Measurements from ENCODE around the gene JAKMIP1.

DNA sequence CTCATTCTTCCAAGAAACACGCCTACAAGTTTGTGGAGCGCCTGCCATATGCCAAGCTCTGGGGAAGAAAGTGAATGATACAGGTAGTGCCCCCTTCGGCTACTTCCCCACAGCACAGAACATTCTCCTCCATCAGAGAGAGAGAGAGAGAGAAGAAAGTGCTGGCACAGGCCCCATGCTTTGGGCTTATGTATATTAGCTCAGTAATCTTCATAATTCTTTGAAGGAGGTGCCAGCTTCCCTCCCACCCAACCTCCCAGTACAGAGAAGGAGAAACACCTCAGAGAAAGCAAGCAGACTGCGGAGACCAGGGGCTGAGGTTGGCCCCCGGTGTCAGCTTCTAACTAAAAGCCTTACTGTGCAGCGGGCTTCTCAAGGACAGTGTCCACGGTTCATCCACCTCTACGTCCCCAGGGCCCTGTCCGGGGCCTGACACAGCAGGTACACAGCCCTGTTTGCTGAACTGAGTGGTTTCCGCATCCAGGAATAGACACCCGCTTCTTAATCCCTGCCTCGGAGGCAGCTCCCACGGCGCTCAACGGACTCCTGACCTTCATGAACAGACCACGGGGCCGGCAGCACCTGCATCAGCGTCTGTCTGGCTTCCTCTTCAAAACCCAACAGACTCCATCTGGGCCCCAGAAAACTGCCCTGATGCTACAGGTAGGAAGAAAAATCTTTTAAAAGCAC lies 50.2 kb downstream of the JAKMIP1 start:
- no peak for TF ChIP-seq POLR2A (IDR thresholded peaks at IDR 0.05; ENCODE audit: low read length)
- TF ChIP-seq GATA1 (IDR thresholded peaks at IDR 0.05; ENCODE audit: low read depth, low read length), result no peak

Data from erythroblast (primary cell).